ENCODE results near the gene PI4KB. TPM values are rescaled to one million over a fixed set of nuclear protein-coding genes. Genes with fewer than 3 reads are reported as not detected.

PI4KB gene
- total and polyA plus RNA-seq, 4 donors, result 25.0 to 65.2 (median 45.3) TPM

DNA sequence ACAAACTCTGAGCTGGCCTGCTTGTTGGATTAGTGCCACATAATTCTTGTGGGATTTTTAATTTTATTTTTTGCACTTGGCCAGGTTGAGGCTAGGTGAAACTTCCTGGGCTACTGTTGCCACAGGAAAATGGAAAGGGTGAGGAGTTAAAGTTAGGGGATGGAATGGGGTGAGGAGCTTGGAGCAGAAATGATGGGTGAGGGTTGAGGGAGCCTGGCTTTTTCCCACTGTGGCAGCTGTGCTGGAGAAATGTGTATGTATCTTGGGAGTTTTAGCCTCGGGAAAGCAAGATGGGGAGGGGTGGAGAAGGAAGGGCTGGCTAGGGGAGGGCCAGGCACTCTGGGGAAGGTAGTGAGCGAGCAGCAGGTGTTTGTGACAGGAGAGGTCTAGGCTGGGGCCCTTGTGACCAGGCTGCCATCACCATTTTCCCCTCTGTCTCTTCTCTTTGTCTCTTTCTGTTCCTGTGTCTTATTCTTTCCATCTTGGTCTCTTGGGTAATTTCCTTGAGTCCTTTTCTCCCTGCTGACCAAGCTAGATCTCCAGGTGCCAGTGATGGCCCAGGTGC, 43.1 kb downstream of the PI4KB start:
- Histone ChIP-seq H3K9me3 (ENCODE audit: control insufficient read depth in 4 of 4, insufficient read depth in 3 of 4, low read length in 3 of 4) (no peaks in the 10 kb centered on the region), H3K27ac (ENCODE audit: low read depth in 1 of 2, low read length in 1 of 2) (peak overlapping the region in 1 of 2 donors; percentile 98), H3K4me3 (no peak overlapping the region), H3K27me3 (ENCODE audit: control insufficient read depth in 3 of 3, insufficient read depth in 3 of 3, low read length in 2 of 3) (no peaks in the 10 kb centered on the region), H3K36me3 (ENCODE audit: control insufficient read depth in 4 of 4, insufficient read depth in 4 of 4, low read length in 4 of 4) (peaks cover 4 to 30% (median 25%) of the 10 kb centered on the region in 4 donors), H3K4me1 (ENCODE audit: control insufficient read depth in 5 of 5, insufficient read depth in 5 of 5, low read length in 5 of 5) (peaks cover 0 to 15% (median 8%) of the 10 kb centered on the region in 5 donors), H3K9ac (ENCODE audit: insufficient read depth in 1 of 2, low read length in 2 of 2) (peak overlapping the region in 1 of 2 donors; percentile 24)
- 66 to 78% methylated on average over 2 of the region's 2 CpGs for WGBS, 2 donors
- DNase-seq, result no peak
- TF ChIP-seq, protein P1, sequence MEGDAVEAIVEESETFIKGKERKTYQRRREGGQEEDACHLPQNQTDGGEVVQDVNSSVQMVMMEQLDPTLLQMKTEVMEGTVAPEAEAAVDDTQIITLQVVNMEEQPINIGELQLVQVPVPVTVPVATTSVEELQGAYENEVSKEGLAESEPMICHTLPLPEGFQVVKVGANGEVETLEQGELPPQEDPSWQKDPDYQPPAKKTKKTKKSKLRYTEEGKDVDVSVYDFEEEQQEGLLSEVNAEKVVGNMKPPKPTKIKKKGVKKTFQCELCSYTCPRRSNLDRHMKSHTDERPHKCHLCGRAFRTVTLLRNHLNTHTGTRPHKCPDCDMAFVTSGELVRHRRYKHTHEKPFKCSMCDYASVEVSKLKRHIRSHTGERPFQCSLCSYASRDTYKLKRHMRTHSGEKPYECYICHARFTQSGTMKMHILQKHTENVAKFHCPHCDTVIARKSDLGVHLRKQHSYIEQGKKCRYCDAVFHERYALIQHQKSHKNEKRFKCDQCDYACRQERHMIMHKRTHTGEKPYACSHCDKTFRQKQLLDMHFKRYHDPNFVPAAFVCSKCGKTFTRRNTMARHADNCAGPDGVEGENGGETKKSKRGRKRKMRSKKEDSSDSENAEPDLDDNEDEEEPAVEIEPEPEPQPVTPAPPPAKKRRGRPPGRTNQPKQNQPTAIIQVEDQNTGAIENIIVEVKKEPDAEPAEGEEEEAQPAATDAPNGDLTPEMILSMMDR (IDR thresholded peaks at IDR 0.05; ENCODE audit: control extremely low read depth, extremely low read depth), result no peak
- no peak for ATAC-seq (ENCODE audit: insufficient read depth, low FRiP score)

DNA sequence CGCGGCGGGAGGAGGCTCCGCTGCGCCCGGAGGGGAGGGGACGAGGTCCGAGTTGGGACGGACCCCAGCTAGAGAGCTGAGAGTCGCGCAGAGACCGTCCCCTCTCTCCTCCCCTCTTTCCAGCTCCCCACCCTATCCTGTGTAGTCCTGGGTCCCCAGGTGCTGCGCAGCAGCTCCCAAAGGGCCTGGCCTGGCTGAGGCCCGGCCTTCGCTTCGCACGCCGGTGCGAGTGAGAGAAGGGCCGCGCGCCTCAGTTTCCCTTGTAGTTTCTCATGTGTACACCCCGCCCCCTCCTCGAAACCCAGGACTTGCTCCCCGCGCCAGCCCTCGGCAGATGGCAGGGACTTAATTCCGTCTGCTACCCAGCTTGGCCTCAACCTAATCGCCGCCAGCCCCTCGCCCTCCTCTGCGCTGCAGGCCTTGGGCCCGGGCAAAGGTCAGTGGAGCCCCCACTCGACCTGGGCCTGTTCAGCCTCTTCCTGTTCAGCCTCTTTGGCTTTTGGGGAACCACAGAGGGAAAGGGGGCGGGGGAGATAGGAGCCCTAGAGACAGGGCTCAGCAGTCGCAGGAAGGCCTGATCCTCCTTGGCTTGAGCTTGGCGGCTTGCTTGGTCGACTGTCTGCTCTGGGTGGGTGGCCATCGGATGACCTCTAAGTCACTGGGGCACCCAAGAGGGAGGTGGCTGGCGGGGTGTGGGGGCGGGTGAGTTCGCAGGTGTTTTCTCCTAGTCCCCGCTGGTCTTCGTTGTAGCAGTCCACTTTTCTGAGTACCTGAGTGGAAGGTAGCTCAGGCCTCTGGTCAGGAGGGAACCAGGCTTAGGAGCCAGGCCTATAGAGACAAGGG, 44.1 kb downstream of the PI4KB start:
- H3K4me1 ChIP-seq (ENCODE audit: control insufficient read depth in 5 of 5, insufficient read depth in 5 of 5, low read length in 5 of 5), result peaks cover 0 to 15% (median 8%) of the 10 kb centered on the region in 5 donors
- H3K4me3 ChIP-seq, result peak overlapping the region; percentile 56
- H3K27me3 ChIP-seq (ENCODE audit: control insufficient read depth in 3 of 3, insufficient read depth in 3 of 3, low read length in 2 of 3), result no peaks in the 10 kb centered on the region
- H3K9me3 ChIP-seq (ENCODE audit: control insufficient read depth in 4 of 4, insufficient read depth in 3 of 4, low read length in 3 of 4), result no peaks in the 10 kb centered on the region
- DNase-seq, result peak in 2 of 3 donors; percentile 47 to 52
- peaks cover 4 to 20% (median 18%) of the 10 kb centered on the region in 4 donors for H3K36me3 ChIP-seq (ENCODE audit: control insufficient read depth in 4 of 4, insufficient read depth in 4 of 4, low read length in 4 of 4)
- peak overlapping the region; percentile 16 to 29 for H3K9ac ChIP-seq (ENCODE audit: insufficient read depth in 1 of 2, low read length in 2 of 2)
- 8% methylated on average over 41 to 44 of the region's 44 CpGs for WGBS, 2 donors
- peak overlapping the region; percentile 92 to 98 for H3K27ac ChIP-seq (ENCODE audit: low read depth in 1 of 2, low read length in 1 of 2)
- ATAC-seq (ENCODE audit: insufficient read depth, low FRiP score), result no peak
- TF ChIP-seq, protein P1 (IDR thresholded peaks at IDR 0.05; ENCODE audit: control extremely low read depth, extremely low read depth), result no peak

DNA sequence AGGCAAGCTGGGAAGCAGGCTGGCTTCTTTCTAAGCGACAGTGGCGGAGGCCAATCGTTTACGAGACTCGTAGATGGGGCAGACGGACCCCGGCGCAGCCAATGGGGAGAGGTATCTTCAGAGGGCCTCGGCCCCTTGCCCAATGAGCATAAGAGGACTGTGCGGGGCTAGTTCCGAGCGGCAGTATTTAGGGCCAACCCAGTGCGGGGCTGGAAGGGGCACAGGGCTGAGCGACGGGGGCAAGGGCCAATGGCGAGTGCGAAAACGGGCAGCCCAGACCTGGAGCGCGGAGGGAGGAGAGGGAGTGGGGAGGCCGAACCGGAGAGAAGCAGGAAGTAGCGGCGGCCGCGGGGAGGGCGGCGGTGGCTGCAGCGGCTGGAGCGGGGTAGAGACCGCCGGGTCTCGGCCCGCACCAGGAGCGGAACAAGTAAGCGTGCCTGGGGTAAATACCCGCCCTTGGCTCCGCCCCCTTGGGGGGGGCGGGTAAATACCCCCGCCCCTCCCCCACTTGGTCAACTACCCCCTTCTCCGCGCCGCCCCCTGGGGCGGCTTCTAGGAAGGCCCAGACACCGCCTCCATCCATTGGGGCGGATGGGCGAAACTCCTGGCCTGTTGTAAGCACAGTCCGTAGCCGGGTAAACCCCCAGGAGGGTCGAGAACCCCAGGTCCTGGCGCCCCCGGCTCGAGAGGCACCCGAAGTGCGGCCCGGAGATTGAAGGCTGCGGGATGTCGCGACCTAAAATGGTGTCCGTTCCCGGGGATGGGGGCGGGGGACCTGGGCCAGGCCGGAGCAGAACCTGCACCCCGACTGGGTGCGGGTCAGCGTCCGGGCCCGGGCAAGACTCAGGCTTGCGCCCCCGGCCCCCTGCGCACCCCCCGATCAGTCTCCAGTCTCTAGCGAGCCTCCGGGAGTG, 45.0 kb downstream of the PI4KB start, which contains the start of gene ZNF687:
Gene ZNF687, plus strand, starts transcription at position 331 of the 914 bp plus-strand sequence. CDS start 3,993 bp downstream, outside the sequence.
- H3K9me3 ChIP-seq (ENCODE audit: control insufficient read depth in 4 of 4, insufficient read depth in 3 of 4, low read length in 3 of 4), result no peaks in the 10 kb centered on the region
- peak within 1 kb of the TSS; percentile 61 for H3K4me3 ChIP-seq
- H3K27ac ChIP-seq (ENCODE audit: low read depth in 1 of 2, low read length in 1 of 2), result peak within 1 kb of the TSS; percentile 97 to 98
- peaks cover 4 to 16% (median 11%) of the 10 kb centered on the region in 4 donors for H3K36me3 ChIP-seq (ENCODE audit: control insufficient read depth in 4 of 4, insufficient read depth in 4 of 4, low read length in 4 of 4)
- peaks cover 0 to 15% (median 8%) of the 10 kb centered on the region in 5 donors for H3K4me1 ChIP-seq (ENCODE audit: control insufficient read depth in 5 of 5, insufficient read depth in 5 of 5, low read length in 5 of 5)
- H3K9ac ChIP-seq (ENCODE audit: insufficient read depth in 1 of 2, low read length in 2 of 2), result peak within 1 kb of the TSS; percentile 97 to 99
- WGBS, 2 donors, result 0 to 1% methylated on average over 58 to 74 of the region's 74 CpGs
- peaks cover 0 to under 1% (median 0%) of the 10 kb centered on the region in 3 donors for H3K27me3 ChIP-seq (ENCODE audit: control insufficient read depth in 3 of 3, insufficient read depth in 3 of 3, low read length in 2 of 3)
- DNase-seq, result peak; percentile 100
- TF ChIP-seq, protein P1 (IDR thresholded peaks at IDR 0.05; ENCODE audit: control extremely low read depth, extremely low read depth), result no peak
- ATAC-seq (ENCODE audit: insufficient read depth, low FRiP score), result peak; percentile 91

All from lung (tissue), 12 donors.